ENCODE data around the gene CALHM1. TPM values are rescaled to one million over a fixed set of nuclear protein-coding genes. Genes with fewer than 3 reads are reported as not detected.
"Not testable (repeated sequence)": the region's sequence is repeated elsewhere in the genome, so short reads cannot be mapped to it uniquely, and the experiment has no call there.

Gene CALHM1, protein sequence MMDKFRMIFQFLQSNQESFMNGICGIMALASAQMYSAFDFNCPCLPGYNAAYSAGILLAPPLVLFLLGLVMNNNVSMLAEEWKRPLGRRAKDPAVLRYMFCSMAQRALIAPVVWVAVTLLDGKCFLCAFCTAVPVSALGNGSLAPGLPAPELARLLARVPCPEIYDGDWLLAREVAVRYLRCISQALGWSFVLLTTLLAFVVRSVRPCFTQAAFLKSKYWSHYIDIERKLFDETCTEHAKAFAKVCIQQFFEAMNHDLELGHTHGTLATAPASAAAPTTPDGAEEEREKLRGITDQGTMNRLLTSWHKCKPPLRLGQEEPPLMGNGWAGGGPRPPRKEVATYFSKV
- total RNA-seq: not detected

DNA sequence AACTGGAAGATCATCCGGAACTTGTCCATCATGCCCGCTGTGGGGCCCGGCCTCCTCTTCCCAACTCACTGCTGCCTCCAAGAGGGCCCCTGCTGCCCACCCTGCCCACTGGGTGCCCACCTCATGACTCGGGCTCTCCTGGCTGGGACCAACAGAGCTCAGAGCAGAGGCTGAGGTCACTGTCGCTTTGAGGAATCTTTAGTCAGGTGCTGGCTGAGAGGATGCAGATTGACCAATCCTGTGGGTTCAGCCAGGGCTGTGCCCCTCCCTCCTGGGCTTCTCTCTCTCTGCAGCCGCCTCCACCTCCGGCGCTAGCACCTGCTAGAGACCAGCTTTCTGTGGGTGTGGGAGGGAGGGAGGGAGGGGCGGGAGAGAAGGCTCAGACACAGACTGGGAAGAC is at the start of gene CALHM1:
Gene CALHM1, minus strand, starts transcription at position 181 of the 400 bp plus-strand sequence. Its CDS starts 149 bp downstream, at position 32.
- DNase-seq: peak; percentile 35

DNA sequence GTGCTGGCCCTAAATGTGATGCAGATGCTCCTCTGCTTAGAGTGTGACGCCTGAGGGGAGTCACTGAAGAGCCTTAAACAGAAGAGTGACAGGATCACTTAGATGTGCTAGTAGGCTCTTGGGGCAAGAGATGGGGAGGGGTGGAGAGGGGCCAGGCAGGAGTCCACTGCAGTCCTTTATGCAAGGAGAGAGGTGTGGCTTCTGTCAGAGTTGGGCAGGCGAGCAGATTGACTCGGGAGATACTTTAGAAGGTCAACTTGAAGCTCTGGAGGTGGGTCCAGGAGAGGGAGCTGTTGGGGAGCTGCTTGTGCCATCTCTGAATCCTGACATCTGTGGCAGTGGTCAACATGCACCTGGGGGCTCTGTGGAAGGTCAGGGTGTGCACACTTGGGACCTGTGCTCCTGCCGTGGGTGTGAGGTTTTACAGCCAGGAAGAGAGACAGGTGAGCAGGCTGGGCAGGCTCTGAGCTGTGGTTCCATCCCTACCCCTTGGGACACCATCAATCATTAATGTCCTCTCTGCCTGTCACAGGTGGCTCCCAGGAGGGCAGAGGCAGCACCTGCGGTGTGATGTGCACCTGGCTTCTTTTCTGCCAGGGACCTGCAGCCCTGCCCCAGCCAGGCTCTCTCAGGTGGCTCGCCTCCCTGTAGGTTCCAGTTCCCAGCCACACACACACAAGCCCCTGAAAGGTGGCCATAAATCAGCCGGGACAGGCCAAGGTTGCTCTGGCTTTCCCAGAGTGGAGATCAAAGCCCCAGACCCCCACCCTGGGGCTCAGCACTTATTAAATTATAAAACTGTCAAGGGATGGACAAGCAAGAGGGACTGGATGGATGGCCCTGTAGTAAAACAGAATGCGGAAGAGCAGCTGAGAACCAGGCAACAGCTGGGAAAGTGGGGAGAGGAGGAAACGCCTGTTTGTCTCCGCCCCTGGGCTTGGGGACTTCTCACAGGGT is 48.8 kb upstream of the CALHM1 start:
- no peak for DNase-seq

DNA sequence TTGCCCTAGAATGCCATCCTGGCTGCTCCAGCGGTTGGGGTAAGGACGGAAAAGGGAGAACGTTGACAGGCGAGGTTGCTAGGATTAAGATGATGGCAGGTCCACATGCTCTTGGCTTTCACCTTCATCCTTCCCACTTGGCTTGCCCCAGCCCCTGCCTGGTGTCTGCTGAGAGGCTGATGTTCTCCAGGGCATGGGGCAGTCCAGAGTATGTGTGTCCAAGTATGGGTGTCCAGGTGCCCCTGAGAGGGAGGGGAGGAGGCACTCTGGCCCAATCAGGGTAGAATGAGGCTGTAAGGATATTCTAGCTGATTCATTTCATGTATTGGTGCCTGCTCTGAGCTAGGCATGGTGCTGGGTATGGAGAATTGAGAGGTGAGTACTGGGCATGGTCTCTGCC is 47.4 kb upstream of the CALHM1 start:
- no peak for DNase-seq

DNA sequence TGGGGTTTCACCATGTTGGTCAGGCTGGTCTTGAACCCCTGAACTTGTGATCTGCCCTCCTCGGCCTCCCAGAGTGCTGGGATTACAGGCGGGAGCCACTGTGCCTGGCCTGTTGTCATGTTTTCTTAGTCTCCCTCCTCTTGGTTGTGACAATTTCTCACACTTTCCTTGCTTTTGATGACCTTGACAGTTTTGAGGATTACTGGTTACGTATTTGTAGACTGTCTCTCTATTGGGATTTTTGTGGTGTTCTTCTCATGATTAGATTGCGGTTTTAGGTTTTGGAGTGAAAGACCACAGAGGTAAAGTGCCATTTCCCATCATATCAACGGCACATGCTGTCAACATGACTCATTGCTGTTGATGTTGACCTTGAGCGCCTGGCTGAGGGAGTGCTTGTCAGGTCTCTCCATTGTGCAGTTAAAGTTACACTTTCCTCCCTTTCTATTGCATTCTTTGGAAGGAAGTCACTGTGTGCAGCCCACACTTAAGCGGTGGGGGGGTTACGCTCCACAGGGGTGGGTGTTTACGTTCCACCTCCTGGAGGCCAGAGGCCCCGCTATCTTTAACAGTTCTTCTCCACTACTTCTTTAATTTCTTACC is 45.6 kb upstream of the CALHM1 start:
- DNase-seq: no peak

DNA sequence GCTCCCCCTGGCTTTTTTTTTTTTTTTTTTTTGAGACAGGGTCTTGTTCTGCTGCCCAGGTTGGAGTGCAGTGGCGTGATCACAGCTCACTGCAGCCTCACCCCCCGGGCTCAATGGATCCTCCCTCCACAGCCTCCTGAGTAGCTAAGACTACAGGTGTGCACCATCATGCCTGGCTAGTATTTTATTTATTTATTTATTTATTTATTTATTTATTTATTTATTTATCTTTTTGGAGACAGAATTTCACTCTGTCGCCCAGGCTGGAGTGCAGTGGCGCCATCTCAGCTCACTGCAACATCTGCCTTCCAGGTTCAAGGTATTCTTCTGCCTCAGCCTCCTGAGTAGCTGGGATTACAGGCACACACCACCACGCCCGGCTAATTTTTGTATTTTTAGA is 45.1 kb upstream of the CALHM1 start:
- DNase-seq: not testable (repeated sequence)

DNA sequence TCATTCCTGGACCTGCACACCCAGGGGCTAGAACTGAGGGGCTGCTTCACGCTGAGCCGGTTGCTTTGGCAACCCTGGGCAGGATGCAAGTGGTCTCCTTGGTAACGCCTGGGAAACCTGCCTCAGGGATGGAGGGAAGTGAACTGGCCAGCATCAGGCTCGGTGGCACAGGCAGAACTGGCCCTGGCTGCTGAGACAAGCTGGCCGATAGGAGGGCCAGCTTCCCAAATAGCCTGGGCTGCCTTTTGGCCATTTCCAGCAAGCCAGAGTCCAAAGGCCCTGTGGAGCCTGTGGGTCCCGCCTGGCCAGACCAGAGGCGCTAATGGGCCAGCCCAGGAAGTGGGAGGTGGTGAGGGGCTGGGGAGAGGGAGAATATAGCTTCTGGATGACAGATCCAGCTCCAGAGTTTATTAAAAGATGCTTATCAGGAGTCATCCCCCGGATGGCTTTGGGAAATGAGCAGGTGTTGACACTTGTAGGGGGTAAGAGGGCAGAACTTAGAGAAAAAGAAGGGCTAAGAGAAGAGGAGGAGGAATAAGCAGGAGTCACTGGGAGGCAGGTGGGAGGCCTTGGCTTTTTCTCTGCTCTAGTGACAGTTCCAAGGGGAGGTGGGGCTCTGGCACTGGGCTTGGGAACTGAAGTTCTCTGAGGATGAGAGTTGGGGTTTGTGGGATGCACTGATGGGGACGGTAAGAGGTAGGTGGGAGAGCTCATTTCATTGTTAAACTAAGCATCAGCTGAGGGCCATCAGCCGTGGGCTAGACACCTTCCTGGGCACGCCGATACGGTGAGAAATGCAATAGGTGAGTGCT is 44.4 kb upstream of the CALHM1 start:
- DNase-seq: no peak

DNA sequence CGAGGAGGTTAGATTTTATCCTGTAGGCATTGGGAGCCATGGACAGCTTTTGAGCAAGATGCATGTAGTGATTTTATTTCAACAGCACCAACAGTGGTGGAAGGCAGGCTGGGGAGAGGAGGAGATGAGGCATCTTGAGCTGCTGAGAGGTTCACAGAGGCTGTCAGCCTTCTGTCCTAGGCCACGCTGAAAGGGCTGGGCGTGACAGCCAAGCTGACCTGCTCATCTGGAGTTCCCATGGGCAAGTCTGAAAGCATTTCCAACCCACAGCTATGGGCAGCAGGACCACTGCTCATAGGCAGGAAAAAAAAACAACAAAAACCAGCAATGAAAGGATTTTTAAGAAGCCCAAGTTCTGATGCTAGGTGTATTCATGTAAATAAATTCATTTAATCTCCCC is 42.5 kb upstream of the CALHM1 start:
- no peak for DNase-seq

DNA sequence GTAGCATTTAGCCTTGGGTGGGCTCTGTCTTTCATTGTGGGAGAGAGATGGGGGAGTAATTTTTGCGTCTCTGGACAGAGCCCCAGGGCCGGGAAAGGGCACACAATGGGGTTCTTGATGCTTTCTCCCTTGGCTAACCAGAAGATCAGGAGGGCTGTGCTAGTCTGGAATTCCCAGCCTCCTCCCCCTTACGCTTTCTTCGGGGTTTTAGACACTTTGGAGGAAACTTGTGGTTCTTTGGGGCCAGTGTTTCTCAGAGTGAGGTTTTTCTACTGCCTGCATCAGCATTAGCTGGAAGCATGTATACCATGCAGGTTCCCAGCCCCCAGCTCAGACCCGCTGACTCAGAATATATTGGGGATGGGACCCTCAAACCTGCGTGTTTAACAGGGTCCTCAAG is 41.8 kb upstream of the CALHM1 start:
- DNase-seq: no peak

DNA sequence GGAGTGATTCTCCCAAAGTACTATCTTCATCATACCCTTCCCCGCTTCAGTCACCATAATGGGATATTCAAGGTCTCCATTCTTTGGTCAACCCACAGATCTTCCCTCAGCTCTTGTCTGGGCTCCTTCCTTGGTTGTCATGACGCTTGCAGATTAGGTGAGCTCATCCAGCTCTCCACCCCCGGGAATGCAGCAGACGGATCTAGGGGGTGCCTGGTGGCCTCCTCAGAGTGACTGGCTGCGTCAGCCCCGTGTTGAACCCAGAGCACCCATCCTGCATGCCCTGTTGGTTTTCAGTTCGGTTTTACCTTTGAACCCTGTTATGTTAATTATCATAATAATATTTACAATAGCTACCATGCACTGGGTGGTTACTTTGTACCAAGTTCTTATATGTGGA is 41.2 kb upstream of the CALHM1 start:
- peak; percentile 50 for DNase-seq

DNA sequence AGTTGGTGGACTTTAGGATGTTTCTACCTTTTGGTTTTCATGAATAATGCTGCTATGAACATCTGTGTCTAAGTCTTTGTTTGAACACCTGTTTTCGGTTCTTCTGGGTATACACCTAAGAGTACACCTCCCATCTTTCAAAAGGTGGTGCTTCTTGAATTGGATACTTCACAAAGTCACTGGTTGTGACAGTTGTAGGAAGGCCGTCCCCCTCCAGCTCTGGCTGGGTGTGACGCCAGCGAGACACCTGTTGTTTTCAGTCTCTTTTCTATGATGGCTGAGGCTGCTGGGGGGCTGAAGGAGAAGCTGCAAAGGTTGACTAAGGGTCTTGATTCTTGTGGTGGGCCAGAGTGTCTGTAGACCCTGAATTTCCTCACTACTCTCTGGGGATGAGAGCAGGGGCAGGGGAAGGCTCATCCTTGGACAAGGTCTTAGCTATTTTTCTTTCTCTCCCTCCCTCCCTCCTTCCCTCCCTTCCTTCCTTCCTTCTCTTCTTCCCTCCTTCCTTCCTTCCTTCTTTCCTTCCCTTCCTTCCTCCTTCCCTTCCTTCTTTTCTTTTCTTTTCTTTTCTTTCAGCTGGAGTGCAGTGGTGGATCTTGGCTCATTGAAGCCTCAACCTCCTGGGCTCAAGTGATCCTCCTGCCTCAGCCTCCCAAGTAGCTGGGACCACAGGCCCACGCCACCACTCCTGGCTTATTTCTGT is 40.4 kb upstream of the CALHM1 start:
- no peak for DNase-seq

DNA sequence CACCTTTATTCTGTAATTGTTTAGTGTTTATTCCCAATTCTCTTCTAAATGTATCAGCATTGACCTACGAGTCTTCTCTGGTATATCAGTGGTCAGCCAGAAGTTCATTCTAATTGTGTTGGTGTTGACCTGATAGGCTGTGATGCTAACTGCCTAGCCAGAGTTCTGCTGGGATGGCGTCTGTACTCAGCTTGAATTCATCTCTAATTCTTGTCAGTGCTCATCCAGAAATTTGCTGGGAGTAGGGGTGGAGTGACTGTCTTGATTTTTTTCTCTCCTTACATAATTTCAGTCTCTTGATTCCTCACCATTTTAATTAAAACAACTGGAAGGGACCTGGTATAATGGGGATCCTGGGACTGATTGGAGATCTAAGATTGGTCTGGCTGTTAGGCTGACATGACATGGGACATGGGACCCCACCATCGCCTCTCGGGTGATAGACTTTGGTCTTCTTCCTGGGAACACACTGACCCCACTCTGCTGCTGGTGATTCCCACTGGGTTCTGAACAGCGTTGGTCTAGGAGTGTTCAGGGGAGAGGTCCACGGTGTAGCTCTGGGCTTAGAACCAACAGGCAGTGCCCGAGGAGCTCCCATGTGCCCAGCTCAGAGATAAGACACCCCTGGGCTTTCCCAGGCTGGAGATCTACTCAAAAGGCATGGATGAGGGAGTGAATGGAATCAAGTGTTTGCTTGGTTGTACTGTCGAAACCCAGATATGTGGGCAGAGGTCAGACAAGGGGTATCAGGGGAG is 38.6 kb upstream of the CALHM1 start:
- DNase-seq: no peak

DNA sequence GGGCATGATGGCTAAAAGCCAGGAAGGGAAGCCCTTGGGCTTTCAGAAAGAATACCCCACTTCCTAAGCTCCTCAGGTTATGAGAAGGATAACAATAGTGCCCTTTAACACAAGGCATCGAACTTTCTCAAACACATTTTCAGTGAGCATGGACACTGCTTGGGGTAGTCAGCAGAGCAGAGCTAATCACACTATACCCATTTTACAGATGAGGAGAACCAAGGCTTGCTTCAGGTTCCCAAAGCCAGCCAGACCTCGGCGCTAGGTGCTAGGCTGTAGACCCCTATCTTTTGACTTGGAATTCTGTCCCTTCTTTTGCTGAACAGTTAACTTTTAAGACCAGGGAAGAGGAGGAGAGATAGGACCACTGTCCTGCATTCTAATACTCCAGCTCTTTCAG is 36.6 kb upstream of the CALHM1 start:
- no peak for DNase-seq

DNA sequence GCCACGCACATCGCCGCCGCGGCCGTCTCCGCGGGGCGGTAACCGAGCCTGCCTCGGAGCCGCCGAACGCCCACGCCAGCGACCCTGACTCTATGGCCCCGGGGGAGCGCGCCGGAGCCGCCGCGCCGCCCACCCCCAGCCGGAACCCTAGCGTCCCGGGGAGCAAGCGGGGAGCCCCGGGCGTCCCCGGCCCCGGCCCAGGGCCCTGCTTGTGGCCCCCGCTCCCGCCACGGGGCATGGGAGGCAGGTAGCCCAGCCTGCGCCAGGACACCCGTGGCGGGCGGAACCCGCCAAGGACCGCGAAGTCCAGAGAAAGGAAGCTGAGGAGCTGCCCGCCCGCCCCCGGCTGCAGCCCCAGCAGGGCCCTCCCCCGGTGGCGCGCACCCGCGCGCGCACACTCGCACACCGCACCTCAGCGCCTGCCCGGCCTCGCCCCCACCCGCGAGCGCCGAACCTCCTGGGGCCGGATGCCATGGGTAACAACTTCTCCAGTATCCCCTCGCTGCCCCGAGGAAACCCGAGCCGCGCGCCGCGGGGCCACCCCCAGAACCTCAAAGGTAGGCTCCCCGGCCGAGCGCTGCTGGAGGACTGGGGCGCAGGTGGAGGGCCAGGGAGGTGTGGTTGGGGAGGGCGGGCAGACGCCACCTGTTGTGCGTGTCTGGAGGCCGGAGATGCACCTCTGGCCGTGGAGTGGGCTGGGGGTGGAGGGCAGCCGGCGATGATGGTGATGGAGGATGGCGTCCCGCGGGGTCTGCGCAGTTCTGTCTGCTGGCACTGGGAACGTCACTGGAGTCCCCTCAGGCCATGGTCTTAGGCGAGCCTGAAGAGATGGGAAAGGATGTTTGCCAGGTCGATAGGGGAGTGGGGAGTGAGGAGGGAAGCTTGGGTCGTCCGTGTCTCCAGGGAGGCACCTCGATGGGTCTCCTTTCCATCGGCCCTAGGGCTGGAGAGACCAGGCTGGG is 35.5 kb upstream of the CALHM1 start:
- DNase-seq: peak; percentile 33

DNA sequence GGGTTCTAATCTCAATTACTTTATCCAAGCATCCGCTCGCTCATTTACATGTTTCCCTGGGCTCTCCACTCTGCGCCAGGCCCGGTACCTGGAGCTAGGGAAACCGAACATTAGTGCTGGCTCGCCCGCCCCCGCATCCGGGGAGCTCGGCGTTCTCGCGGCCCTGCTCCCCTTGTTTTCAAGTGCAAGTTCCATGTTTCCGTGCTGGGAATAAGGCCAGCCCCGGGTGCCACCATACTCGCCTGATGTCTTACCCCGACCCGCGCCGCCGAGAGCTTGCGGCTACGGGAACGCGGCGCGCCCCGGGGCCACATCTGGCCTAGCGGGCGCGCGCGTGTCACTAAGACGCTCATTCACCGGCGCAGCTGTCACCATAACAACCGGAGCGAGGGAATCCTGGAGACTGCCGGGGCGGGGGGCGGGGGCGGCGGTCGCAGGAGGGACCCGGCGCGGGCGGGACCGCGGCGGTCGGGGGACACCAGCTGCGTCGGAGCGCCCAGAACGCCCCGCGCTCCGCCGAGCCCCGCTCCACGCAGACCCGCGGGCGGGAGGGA is 34.7 kb upstream of the CALHM1 start, which contains the start of gene NEURL1:
Gene NEURL1, plus strand, starts transcription at position 344 of the 554 bp plus-strand sequence. CDS start 683 bp downstream, outside the sequence.
- peak; percentile 69 for DNase-seq

DNA sequence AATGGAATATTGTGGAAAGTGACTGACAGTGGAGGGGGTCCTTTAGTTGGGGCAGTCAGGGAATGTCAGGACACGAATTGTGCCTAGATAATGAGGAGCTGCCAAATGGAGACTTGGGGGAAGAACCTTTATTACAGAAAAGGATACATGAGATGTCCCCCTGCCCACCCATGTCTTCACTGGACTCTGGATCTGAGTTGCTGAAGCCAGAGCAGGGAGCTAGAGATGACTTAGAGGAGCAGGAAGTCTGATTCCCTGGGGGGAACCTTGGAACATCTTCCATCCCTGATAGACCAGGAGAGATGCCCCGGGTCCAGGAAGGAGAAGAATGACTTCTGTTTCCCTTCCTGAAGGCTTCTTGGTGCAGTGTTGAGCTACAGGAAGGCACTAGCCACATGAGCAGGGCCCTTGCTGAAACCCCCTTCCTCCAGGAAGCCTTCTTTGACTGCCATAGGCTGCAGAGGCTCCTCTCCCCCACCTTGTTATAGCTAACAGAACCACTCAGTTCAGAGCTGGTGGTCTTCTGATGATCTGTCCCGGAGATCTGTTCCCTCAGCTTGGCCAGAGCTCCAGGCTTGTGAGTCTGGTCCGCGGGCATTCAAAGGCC is 34.1 kb upstream of the CALHM1 start:
- no peak for DNase-seq

DNA sequence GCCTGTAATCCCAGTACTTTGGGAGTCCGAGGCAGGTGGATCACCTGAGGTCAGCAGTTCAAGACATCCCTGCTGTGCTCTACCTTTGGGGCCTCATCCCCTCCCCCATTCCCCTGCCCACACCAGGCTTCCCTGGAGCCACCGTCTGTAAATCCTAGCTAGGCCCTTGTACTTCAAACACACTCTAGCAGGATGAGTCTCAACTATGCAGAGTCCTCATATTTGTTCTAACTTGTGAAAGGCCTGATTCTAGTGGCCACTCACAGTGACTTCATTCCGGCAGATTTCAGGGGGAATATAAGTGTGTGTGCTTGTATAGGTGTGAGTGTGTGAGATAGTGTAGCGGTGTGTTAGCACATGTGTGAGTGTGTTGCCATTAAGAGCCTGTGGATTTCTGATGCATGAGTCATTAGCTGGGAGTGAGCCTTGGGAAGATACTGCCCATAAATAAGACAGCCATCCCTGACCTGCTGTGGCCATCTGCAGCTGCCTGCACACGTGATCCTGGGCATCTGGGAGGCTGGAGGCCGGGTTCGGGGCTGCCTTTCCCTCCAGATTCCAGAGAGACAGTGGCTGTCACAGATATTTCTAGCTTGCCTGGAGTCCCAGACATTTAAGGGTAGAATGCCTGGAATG is 33.1 kb upstream of the CALHM1 start:
- no peak for DNase-seq

DNA sequence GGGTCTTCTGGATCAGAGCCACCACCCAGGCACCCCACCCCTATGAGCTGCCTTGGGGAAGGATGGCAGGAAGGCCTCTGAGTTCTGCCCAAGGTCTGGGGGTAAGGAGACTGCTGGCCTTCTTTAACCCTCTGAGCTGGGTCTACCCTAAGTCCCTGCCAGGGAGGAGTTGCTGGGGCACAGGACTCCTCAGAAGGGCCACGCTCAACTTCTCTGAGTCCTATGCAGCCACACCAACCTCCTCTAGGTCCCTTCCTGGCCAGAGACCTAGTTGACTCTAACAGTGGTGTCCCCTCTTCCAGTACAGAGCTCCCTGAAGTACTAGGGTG is 32.2 kb upstream of the CALHM1 start:
- no peak for DNase-seq

DNA sequence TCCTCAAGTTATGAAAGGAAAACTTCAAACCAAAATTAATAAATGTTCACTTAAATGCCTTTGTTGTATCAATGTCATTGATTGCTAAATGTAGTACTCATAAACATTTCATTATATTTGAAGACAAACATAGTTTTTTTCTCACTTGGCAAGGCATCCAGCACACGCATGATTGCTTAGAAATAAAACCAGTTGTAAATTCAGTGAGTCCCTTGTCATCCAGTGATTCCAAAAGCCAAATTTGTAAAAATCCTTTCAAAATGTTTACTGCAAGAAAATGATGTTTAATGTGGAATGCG is 28.7 kb upstream of the CALHM1 start:
- DNase-seq: no peak

Measured in occipital lobe (tissue), 2 donors.